Stimulated activated CD4-positive, alpha-beta T cell treated with anti-CD3 and anti-CD28 coated beads, Interleukin-4, amount 100 ng/mL, for 4 hours (primary cell): ENCODE results near the gene CPEB1.

ENCODE experiments used
- DNase-seq, 2 experiments: peaks; one replicate each; pipeline ENCODE4 v3.0.0-alpha.2; 2020

Gene CPEB1

GRCh38 chr15:82647045-82647834 is at the start of gene CPEB1:
Gene CPEB1, minus strand, starts transcription at chr15:82647363. Its CDS starts 18,904 bp downstream, at chr15:82628459.
- peak; percentile 49 to 67 for DNase-seq

- DNase-seq, result no peak
Measured at GRCh38 chr15:82692171-82692570, 45.0 kb upstream of the CPEB1 start.

- no peak for DNase-seq
Measured at GRCh38 chr15:82689147-82689546, 42.0 kb upstream of the CPEB1 start.

GRCh38 chr15:82688691-82689090 is 41.5 kb upstream of the CPEB1 start:
- DNase-seq, result no peak

GRCh38 chr15:82681371-82681770 is 34.2 kb upstream of the CPEB1 start:
- DNase-seq, result no peak

GRCh38 chr15:82680200-82681102 is 33.3 kb upstream of the CPEB1 start:
- peak; percentile 78 to 85 for DNase-seq

GRCh38 chr15:82679626-82680199 is 32.5 kb upstream of the CPEB1 start:
- DNase-seq, result no peak

- no peak for DNase-seq
Measured at GRCh38 chr15:82677720-82678323, 30.7 kb upstream of the CPEB1 start.

DNA sequence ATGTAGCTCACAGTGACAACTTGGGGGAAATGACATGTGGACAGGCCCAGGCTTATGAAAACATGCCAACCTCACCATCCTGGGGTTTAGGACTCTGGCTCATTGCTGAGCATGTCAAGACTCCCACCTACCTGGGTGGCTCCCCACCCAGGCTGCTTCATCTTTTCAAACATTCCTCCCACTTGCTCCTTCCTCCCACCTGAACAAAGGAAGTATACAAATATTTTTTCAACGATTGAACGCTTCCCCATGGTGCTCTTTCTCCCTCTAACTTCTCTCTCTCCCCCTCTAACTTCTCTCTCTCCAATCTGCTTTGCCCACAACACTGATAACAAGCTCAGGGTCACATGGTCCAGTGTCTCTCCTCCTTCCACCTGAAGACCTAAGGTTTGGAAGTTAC is 27.7 kb upstream of the CPEB1 start:
- no peak for DNase-seq

DNA sequence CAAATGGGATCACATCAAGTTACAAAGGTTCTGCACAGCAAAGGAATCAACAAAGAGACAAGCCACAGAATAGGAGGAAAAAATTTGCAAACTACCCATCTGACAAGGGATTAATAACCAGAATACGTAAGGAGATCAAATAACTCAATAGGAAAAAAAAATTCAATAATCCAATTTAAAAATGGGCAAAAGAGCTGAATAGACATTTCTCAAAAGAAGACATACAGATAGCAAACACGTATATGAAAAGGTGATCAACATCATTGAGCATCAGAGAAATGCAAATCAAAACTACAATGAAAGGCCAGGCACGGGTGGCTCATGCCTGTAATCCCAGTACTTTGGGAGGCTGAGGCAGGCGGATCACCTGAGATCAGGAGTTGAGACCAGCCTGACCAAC is 23.5 kb upstream of the CPEB1 start:
- DNase-seq, result no peak

GRCh38 chr15:82666606-82667005 is 19.4 kb upstream of the CPEB1 start:
- DNase-seq, result no peak

DNA sequence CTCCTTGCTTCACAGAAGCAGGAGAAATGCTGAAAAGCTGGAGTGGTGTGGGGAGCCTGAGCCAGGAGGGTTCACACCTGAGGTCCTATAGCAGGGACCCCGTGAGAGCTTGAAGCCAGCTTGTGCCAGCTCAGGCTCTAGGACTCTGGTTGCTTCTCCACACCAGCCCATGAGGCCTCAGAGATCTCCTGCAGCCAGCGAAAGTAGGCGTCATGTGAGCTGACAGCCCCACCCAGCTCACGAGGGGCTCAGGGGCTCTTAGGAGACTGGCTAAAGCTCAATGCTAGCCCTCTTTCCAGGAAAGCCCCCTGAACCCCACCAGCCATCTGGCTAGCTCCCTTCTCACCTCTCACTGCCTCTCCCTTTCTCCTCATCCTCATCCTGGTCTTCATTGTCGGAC is 16.9 kb upstream of the CPEB1 start:
- no peak for DNase-seq

GRCh38 chr15:82663186-82663600 is 16.0 kb upstream of the CPEB1 start:
- peak in 1 of 2 experiments; percentile 26 for DNase-seq

- DNase-seq, result no peak
Measured at GRCh38 chr15:82662641-82663040, 15.5 kb upstream of the CPEB1 start.

DNA sequence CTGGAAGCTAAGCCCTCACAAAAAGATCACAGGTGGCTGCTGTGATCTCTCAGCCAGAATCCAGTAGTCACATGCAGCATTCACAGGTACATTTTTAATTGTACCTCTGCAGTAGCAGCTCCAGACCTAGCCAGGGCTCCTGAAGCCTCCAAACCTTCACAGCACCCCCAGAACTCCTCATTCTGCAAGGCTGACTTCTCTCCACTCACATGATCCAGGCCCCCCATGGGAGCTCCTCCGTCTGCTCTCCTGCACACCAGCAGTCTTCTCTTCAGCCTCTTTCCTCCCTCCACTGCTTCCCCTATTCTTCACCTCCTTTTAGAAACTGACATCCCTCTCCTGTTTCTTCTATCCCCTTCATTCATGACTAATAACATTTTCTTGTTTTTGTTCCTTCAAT is 13.2 kb upstream of the CPEB1 start:
- DNase-seq, result no peak

DNA sequence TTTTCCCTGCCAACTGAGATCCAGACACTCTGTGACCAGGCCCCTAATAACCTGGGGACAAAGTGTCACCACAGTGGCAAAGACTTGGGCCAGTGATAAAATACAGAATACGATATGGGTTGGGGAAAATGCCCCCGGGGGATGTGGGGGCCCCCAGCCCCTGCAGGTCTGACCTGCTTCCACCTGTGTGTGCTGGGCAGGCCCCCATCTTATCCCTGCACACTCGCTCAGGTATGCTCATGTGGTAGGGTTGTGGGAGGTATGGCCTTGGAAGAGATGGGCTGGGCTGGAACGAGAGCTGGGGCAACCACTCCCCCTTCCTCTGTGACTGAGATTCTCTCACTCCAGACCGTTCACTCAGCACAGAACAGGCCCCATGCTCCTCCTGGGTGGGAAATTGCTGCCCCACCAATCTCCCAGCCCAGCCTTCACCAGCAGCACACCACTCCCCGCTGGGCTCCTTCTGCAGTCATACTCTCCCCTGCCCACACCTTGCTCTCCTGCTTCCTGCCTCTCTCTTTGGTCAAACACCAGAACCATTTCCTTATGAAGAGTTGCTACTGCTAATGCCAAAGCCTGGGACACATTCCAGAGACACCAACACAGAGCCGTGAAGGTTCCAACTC is 9.6 kb upstream of the CPEB1 start:
- DNase-seq, result no peak

GRCh38 chr15:82655606-82656005 is 8.4 kb upstream of the CPEB1 start:
- no peak for DNase-seq

DNA sequence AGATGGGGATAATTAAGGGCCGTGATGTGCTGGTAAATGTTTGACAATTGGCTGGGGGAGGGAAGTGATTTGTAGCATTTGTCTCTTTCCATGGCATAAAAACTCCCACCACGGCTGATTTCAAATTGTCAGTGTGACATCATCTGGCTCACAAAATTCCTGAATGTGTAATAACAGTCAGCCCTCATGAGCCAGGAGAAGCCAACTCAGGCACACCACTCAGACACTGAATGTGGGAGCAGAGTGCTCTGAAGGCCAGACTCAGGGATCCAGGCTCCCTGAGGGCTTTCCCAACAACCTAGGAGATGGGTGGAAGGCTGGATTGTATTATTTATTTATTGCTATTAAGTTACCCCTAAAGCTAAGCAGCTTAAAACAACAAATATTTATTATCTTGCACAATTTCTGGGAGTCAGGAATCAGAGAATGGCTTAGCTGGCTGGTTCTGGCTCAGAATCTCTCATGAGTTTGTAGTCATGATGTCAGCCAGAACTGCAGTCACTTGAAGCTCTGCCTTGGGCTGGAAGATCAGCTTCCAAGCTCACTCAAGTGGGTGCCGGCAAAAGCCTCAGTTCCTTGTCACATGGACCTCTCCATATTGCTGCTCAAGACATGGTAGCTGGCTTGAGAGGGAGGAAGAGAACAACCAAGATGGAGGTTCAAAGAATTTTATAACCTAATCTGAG is 6.5 kb upstream of the CPEB1 start:
- DNase-seq, result no peak

GRCh38 chr15:82651708-82652107 is 4.5 kb upstream of the CPEB1 start:
- DNase-seq, result no peak

DNA sequence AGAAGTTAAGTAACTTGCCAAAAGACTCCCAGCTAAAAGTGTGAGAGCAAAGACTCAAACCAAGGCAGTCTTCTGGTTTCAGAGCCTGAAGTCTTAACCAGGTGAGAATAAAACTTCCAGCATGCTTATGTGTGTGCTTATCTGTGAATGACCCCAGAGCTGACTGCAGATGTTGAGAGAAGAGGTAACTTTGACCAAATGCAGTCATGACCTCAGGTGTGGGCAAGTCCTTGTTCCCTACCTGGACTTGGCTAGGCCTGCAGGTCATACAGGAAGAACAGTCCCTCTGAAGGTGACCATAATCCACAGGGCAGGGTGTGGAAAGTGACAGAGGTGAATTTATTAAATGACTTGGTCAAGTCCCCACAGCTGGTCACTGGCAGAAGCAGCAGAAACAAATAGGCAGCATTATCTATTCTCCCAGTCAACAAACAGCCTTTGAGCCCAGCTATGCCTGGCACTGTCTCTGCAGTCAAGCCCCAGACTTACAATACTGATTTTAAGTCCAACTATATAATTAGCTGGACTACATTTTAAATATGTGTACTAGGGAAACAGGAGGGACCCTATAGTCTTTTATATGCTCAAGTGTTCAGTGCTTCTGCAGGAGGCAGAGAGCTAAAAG is 3.0 kb upstream of the CPEB1 start:
- DNase-seq, result no peak

- no peak for DNase-seq
Measured at GRCh38 chr15:82649226-82649999, 2.2 kb upstream of the CPEB1 start.
